Thoracic aorta (tissue), 2 donors: ENCODE results near the gene DEF6. TPM values are rescaled to one million over a fixed set of nuclear protein-coding genes. Genes with fewer than 3 reads are reported as not detected.

Source experiments
- ATAC-seq: fragments of 150-250 bp; one replicate; pipeline ENCODE4 v1.8.0; 2017; ENCODE audit warnings: low read depth; ENCODE audit not compliant: insufficient number of reproducible peaks, low FRiP score
- DNase-seq: peaks from one replicate; pipeline ENCODE4 v3.0.0-alpha.2; 2020; ENCODE audit warnings: low spot score
- H3K27ac ChIP-seq, 2 donors: fragments of 200-600 bp; sonication (generic); 1 replicate in 1 of 2; 2 replicates in 1 of 2; pipeline ENCODE4 v1.5.1; 2016; ENCODE audit warnings: mild to moderate bottlenecking in 2 of 2, moderate library complexity in 2 of 2
- H3K27me3 ChIP-seq: fragments of 200-600 bp; sonication (generic); replicated peaks from 2 replicates; pipeline ENCODE4 v1.6.0; 2016; ENCODE audit warnings: mild to moderate bottlenecking; ENCODE audit not compliant: insufficient read depth
- H3K36me3 ChIP-seq: fragments of 200-600 bp; sonication (generic); one replicate; pipeline ENCODE4 v1.5.1; 2016
- H3K4me1 ChIP-seq, 2 donors: fragments of 200-600 bp; sonication (generic); 1 replicate in 1 of 2; 2 replicates in 1 of 2; pipeline versions ENCODE4 v1.5.1 to v1.6.0; 2016; ENCODE audit warnings: low read depth in 2 of 2, mild to moderate bottlenecking in 1 of 2; ENCODE audit not compliant: control insufficient read depth in 1 of 2
- H3K4me3 ChIP-seq: fragments of 200-600 bp; sonication (generic); 2 replicates; pipeline ENCODE4 v1.5.1; 2016; ENCODE audit warnings: mild to moderate bottlenecking
- H3K9me3 ChIP-seq: fragments of 200-600 bp; sonication (generic); 2 replicates; pipeline ENCODE4 v1.5.1; 2016
- total RNA-seq, 2 donors: library from RNA; depleted of rRNA; stranded (reverse); fragments of >200 nt; gene quantifications; one replicate each; pipeline versions ENCODE4 v1.1.0 to v1.2.3, GENCODE V29; 2016
- TF ChIP-seq, protein P1 (sequence below): fragments of 200-600 bp; sonication (generic); IDR thresholded peaks from one replicate; pipeline ENCODE4 v1.5.1; 2019; ENCODE audit warnings: antibody characterized with exemption

DEF6 gene
- total RNA-seq, 2 donors from 2014 or later, result 7.6 to 9.1 TPM

- Histone ChIP-seq H3K9me3 (no peaks in the 10 kb centered on the region), H3K4me3 (peak overlapping the region; percentile 70), H3K36me3 (no peaks in the 10 kb centered on the region), H3K27me3 (no peaks in the 10 kb centered on the region), H3K4me1 (peaks cover 0 to 9% of the 10 kb centered on the region in 2 donors), H3K27ac (peak overlapping the region in 1 of 2 donors; percentile 27)
- ATAC-seq (peak; percentile 74), DNase-seq (no peak)
- TF ChIP-seq, protein P1, sequence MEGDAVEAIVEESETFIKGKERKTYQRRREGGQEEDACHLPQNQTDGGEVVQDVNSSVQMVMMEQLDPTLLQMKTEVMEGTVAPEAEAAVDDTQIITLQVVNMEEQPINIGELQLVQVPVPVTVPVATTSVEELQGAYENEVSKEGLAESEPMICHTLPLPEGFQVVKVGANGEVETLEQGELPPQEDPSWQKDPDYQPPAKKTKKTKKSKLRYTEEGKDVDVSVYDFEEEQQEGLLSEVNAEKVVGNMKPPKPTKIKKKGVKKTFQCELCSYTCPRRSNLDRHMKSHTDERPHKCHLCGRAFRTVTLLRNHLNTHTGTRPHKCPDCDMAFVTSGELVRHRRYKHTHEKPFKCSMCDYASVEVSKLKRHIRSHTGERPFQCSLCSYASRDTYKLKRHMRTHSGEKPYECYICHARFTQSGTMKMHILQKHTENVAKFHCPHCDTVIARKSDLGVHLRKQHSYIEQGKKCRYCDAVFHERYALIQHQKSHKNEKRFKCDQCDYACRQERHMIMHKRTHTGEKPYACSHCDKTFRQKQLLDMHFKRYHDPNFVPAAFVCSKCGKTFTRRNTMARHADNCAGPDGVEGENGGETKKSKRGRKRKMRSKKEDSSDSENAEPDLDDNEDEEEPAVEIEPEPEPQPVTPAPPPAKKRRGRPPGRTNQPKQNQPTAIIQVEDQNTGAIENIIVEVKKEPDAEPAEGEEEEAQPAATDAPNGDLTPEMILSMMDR, result no peak
These were observed 20.9 kb downstream of the DEF6 start for GRCh38 chr6:35318196-35319171.

DNA sequence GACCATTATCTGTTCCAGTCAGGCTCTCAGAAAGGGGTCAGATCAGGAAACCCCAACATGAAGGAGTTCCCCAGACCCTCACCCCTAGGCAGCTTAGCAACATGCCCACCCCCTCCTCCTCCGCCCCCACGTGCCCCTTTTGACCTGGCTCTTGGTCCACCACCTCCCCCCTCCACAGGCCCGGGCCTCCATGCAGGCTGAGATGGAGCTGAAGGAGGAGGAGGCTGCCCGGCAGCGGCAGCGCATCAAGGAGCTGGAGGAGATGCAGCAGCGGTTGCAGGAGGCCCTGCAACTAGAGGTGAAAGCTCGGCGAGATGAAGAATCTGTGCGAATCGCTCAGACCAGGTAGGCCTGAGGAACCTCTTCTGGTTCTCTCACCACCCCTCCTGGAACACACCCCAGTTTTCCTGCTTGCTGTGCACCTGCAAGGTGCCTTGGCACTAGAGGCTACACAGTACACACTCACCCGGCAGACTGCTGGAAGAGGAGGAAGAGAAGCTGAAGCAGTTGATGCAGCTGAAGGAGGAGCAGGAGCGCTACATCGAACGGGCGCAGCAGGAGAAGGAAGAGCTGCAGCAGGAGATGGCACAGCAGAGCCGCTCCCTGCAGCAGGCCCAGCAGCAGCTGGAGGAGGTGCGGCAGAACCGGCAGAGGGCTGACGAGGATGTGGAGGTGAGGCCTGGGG lies 21.9 kb downstream of the DEF6 start:
- DNase-seq (no peak), ATAC-seq (no peak)

GRCh38 chr6:35320031-35320410 lies 22.4 kb downstream of the DEF6 start:
- ATAC-seq, result no peak
- Histone ChIP-seq H3K4me3 (no peak overlapping the region), H3K36me3 (no peaks in the 10 kb centered on the region), H3K4me1 (peaks cover 0 to 9% of the 10 kb centered on the region in 2 donors), H3K9me3 (no peaks in the 10 kb centered on the region), H3K27me3 (no peaks in the 10 kb centered on the region), H3K27ac (no peak overlapping the region)
- TF ChIP-seq, protein P1, result no peak
- no peak for DNase-seq

More for the DNA sequence above, 21.9 kb downstream of the DEF6 start:
- Histone ChIP-seq H3K27me3 (no peaks in the 10 kb centered on the region), H3K27ac (no peak overlapping the region), H3K9me3 (no peaks in the 10 kb centered on the region), H3K4me3 (no peak overlapping the region), H3K4me1 (peaks cover 0 to 9% of the 10 kb centered on the region in 2 donors), H3K36me3 (no peaks in the 10 kb centered on the region)
- TF ChIP-seq, protein P1, result no peak

DNA sequence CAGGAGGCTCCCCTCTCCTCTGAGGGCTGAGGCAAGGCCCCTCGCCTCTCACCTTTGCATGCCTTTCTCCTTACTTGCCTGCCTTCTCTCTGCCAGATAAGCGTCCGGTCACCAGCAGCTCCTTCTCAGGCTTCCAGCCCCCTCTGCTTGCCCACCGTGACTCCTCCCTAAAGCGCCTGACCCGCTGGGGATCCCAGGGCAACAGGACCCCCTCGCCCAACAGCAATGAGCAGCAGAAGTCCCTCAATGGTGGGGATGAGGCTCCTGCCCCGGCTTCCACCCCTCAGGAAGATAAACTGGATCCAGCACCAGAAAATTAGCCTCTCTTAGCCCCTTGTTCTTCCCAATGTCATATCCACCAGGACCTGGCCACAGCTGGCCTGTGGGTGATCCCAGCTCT lies 23.5 kb downstream of the DEF6 start:
- ATAC-seq (no peak), DNase-seq (no peak)
- Histone ChIP-seq H3K4me1 (peaks cover 0 to 9% of the 10 kb centered on the region in 2 donors), H3K9me3 (no peaks in the 10 kb centered on the region), H3K4me3 (no peak overlapping the region), H3K27me3 (no peaks in the 10 kb centered on the region), H3K36me3 (no peaks in the 10 kb centered on the region), H3K27ac (no peak overlapping the region)
- TF ChIP-seq, protein P1, result no peak
